Upper lobe of right lung (tissue), 1 donor: ENCODE data around the gene SLC17A4. TPM values are rescaled to one million over a fixed set of nuclear protein-coding genes. Genes with fewer than 3 reads are reported as not detected.

Experiments
- ATAC-seq: fragments of 200-7000 bp; cut with Tn5 transposase; one replicate; pipeline ENCODE4 v1.9.1; 2020; ENCODE audit warnings: mild to moderate bottlenecking, moderate library complexity
- DNase-seq: peaks from one replicate; pipeline ENCODE4 v3.0.0-alpha.2; 2020
- H3K27ac ChIP-seq: fragments of 200-600 bp; one replicate; pipeline ENCODE4 v1.8.0; 2022
- H3K27me3 ChIP-seq: fragments of 200-600 bp; one replicate; pipeline ENCODE4 v1.8.0; 2022; ENCODE audit warnings: mild to moderate bottlenecking
- H3K36me3 ChIP-seq: fragments of 200-600 bp; one replicate; pipeline ENCODE4 v1.8.0; 2022
- H3K4me1 ChIP-seq: fragments of 200-600 bp; one replicate; pipeline ENCODE4 v1.8.0; 2022
- H3K4me3 ChIP-seq: fragments of 200-600 bp; one replicate; pipeline ENCODE4 v1.8.0; 2022; ENCODE audit warnings: mild to moderate bottlenecking
- H3K9me3 ChIP-seq: fragments of 200-600 bp; one replicate; pipeline ENCODE4 v1.8.0; 2022
- CTCF ChIP-seq: fragments of 200-600 bp; IDR thresholded peaks from one replicate; pipeline ENCODE4 v1.8.0; 2022; ENCODE audit warnings: antibody characterized with exemption
- intact Hi-C: fragments of 100-400 bp; cut with DNase I; formaldehyde crosslinking; loops from one replicate; pipeline ENCODE4 v1.11.0; 2022
- total RNA-seq: library from RNA; stranded (reverse); fragmentation: NEBNext Ultra II Directional; extraction: Animal tissue kit (Norgen Biotek cat#: 25700); gene quantifications from one replicate; pipeline ENCODE4 v1.2.1, GENCODE V29; 2021
- donor health status: DM: no; HTN: yes; CAD: no; lungs with severe emphysema.

SLC17A4 gene
- total RNA-seq, 1 donor from 2014 or later: not detected

DNA sequence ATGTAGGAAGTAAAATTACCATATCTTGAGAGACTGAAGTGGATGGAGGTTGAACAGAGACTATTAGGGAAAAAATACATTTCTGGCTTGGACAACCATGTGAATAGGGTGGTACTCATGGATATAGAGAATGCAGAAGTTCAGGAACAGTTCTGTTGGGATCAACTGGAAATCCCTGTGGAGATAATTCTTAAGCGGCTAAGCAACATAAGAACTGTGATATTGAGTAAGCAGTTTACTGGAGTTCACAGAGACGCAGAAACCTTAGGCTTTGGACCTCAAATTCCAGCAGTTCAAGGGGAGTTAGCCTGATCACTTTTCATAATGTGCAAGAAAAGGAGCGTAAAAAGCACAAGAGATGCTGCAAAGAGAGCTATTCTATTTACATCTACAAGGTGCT is 23.6 kb upstream of the SLC17A4 start:
- no peak for TF ChIP-seq CTCF
- ATAC-seq: no peak

DNA sequence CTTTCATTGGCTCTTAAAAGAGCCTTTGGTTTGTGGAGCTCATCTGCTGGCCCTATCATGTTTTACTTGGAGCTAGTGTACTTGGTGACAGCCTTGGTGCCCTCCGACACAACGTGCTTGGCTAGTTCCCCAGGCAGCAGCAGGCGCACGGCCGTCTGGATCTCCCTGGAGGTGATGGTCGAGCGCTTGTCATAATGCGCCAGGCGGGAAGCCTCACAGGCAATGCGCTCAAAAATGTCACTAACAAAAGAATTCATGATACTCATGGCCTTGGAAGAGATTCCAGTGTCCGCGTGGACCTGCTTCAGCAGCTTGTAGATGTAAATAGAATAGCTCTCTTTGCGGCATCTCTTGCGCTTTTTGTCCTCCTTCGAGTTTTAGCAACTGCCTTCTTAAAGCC is 22.8 kb upstream of the SLC17A4 start:
- Histone ChIP-seq H3K4me1 (no peaks in the 10 kb centered on the region), H3K4me3 (no peak overlapping the region), H3K27me3 (peaks cover 21% of the 10 kb centered on the region), H3K27ac (no peak overlapping the region), H3K9me3 (no peaks in the 10 kb centered on the region), H3K36me3 (no peaks in the 10 kb centered on the region)
- no peak for ATAC-seq
- TF ChIP-seq CTCF: no peak
- intact Hi-C loops: no loop called here
- no peak for DNase-seq

More for the DNA sequence above, 23.6 kb upstream of the SLC17A4 start:
- Histone ChIP-seq H3K4me1 (no peaks in the 10 kb centered on the region), H3K9me3 (no peaks in the 10 kb centered on the region), H3K27me3 (peaks cover 21% of the 10 kb centered on the region), H3K27ac (no peak overlapping the region), H3K4me3 (no peak overlapping the region), H3K36me3 (no peaks in the 10 kb centered on the region)
- no peak for DNase-seq
- intact Hi-C loops: no loop called here

DNA sequence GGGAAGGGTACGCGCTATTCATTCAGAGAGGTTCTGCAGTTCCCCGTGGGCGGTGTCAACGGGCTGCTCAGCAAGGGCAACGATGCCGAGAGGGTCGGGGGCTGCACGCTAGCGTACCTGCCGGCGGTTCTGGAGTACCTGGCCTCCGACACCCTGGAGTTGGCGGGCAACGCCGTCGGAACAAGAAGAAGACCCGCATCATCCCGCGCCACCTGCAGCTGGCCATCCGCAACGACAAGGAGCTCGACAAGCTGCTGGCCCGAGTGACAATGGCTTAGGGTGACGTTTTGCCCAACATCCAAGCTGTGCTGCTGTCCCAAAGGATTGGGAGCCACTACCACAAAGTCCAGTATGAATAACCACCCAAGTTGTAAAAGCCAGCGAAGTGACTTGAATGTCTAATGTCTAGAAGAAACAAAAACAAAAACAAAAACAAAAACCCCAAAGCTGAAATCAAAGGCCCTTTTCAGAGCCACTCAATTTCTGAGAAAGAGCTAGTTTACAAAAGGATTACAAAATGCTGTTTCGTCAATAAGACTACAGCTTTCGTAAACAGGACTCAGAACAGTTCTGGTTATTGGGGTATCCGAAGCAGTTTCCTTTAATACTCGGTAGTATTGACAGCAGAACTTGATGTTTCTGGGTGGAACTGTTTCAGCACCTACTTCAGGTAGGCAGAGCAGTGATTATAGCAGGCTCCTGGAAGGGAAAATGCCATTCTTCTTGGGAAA is 21.9 kb upstream of the SLC17A4 start:
- no peaks in the 10 kb centered on the region for H3K36me3 ChIP-seq
- no peaks in the 10 kb centered on the region for H3K4me1 ChIP-seq
- no peak overlapping the region for H3K4me3 ChIP-seq
- ATAC-seq (no peak), DNase-seq (no peak)
- H3K27me3 ChIP-seq: peaks cover 21% of the 10 kb centered on the region
- H3K27ac ChIP-seq: no peak overlapping the region
- intact Hi-C loops: no loop called here
- no peaks in the 10 kb centered on the region for H3K9me3 ChIP-seq
- TF ChIP-seq CTCF: no peak

DNA sequence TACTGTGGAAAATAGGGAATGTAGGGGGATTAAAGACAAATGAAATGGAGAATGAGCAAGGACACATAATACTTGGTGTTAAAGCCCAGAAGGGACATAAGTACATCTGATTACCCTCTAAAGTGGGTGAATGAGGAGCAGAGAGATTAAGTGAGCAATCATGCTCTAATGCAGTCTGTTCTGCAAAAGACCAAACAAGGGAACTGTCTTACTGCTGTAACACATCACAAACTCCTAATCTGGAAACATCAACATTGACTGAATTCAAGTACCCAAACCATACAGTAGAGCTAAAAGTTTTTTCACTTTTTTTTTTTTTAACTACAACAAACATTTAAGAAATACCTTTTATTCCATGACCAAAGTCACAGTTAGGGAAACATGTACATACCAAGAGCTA is 19.3 kb upstream of the SLC17A4 start:
- Histone ChIP-seq H3K36me3 (no peaks in the 10 kb centered on the region), H3K9me3 (no peaks in the 10 kb centered on the region), H3K4me3 (no peak overlapping the region), H3K27ac (no peak overlapping the region), H3K4me1 (no peaks in the 10 kb centered on the region), H3K27me3 (peaks cover 21% of the 10 kb centered on the region)
- ATAC-seq: no peak
- TF ChIP-seq CTCF: no peak
- no peak for DNase-seq
- intact Hi-C loops: no loop called here

GRCh38 chr6:25743868-25744267 is 10.7 kb upstream of the SLC17A4 start:
- H3K4me3 ChIP-seq: no peak overlapping the region
- DNase-seq: no peak
- no peaks in the 10 kb centered on the region for H3K9me3 ChIP-seq
- H3K27ac ChIP-seq: no peak overlapping the region
- intact Hi-C loops: no loop called here
- no peaks in the 10 kb centered on the region for H3K27me3 ChIP-seq
- ATAC-seq: no peak
- no peak for TF ChIP-seq CTCF
- no peaks in the 10 kb centered on the region for H3K36me3 ChIP-seq
- no peaks in the 10 kb centered on the region for H3K4me1 ChIP-seq

DNA sequence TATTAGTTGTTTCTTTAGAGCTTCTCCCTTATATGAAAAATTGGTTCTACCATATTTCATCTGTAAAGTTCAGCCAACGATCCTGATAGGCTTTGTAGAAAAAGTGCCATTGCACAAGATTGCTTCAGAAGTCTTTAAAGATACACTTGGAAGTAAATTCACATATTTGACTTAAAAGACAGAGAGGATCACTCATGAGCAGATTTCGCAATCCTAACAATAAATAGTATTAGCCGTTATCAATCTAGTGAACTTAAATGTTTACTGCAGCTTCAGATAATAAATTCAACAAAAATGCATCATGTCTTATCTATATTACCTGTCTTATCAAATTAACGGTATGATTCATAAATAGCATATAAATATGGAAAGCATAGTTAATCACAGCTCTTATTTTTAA is 8.7 kb upstream of the SLC17A4 start:
- ATAC-seq (no peak), DNase-seq (no peak)
- TF ChIP-seq CTCF: no peak
- no peaks in the 10 kb centered on the region for H3K27me3 ChIP-seq
- H3K4me1 ChIP-seq: no peaks in the 10 kb centered on the region
- no peaks in the 10 kb centered on the region for H3K36me3 ChIP-seq
- no peaks in the 10 kb centered on the region for H3K9me3 ChIP-seq
- intact Hi-C loops: no loop called here
- H3K4me3 ChIP-seq: no peak overlapping the region
- H3K27ac ChIP-seq: no peak overlapping the region
